DOHH2 (cell line): ENCODE data around the gene RNF26.
A peak's percentile ranks its signal among the peaks of the same experiment; 100 is the strongest.

Source experiments
- H3F3A ChIP-seq: fragments of 200-600 bp; sonication (generic), shearing (Covaris generic); 2 replicates; pipeline ENCODE4 v1.6.0; 2016; ENCODE audit warnings: antibody characterized with exemption, mild to moderate bottlenecking; ENCODE audit not compliant: control insufficient read depth, insufficient read depth
- H3K27ac ChIP-seq: fragments of 200-600 bp; sonication (generic); 2 replicates; pipeline ENCODE4 v1.5.1; 2014; ENCODE audit warnings: low read depth, mild to moderate bottlenecking, low read length, moderate library complexity
- H3K27me3 ChIP-seq: fragments of 200-600 bp; sonication (generic); 2 replicates; pipeline ENCODE4 v1.6.1; 2014; ENCODE audit warnings: mild to moderate bottlenecking, low read length, mixed read lengths; ENCODE audit not compliant: control insufficient read depth
- H3K36me3 ChIP-seq: fragments of 200-600 bp; sonication (generic); 2 replicates; pipeline ENCODE4 v1.6.1; 2014; ENCODE audit warnings: mild to moderate bottlenecking, low read length, moderate library complexity, mixed read lengths; ENCODE audit not compliant: control insufficient read depth
- H3K4me1 ChIP-seq: fragments of 200-600 bp; sonication (generic); 2 replicates; pipeline ENCODE4 v1.6.1; 2014; ENCODE audit warnings: mild to moderate bottlenecking, low read length, mixed read lengths; ENCODE audit not compliant: control insufficient read depth
- H3K4me2 ChIP-seq: fragments of 200-600 bp; sonication (generic); 2 replicates; pipeline ENCODE4 v1.6.0; 2014; ENCODE audit warnings: mild to moderate bottlenecking, low read length, moderate library complexity
- H3K4me3 ChIP-seq: fragments of 200-600 bp; sonication (generic); 2 replicates; pipeline ENCODE4 v1.5.1; 2014; ENCODE audit warnings: mild to moderate bottlenecking, low read length, mixed read lengths
- H3K79me2 ChIP-seq: fragments of 200-600 bp; sonication (generic); 2 replicates; pipeline ENCODE4 v1.6.1; 2014; ENCODE audit warnings: mild to moderate bottlenecking, low read length, mixed read lengths; ENCODE audit not compliant: control insufficient read depth
- H3K9me2 ChIP-seq: fragments of 200-600 bp; sonication (generic); replicated peaks from 2 replicates; pipeline ENCODE4 v1.6.1; 2014; ENCODE audit warnings: mild to moderate bottlenecking, low read length, mixed read lengths; ENCODE audit not compliant: control insufficient read depth
- H3K9me3 ChIP-seq: fragments of 200-600 bp; sonication (generic); 2 replicates; pipeline ENCODE4 v1.6.1; 2014; ENCODE audit warnings: antibody characterized with exemption, low read length, mixed read lengths; ENCODE audit not compliant: control insufficient read depth, insufficient read depth
- H4K20me1 ChIP-seq: fragments of 200-600 bp; sonication (generic); 2 replicates; pipeline ENCODE4 v1.6.0; 2014; ENCODE audit warnings: low read depth, mild to moderate bottlenecking, antibody characterized with exemption, low read length, moderate library complexity; ENCODE audit not compliant: control insufficient read depth, insufficient read depth
- CTCF ChIP-seq: fragments of 200-600 bp; sonication (generic); IDR thresholded peaks from one replicate; pipeline ENCODE4 v1.5.1; 2014; ENCODE audit warnings: antibody characterized with exemption, mild to moderate bottlenecking, low read depth, low read length; ENCODE audit not compliant: poor library complexity, severe bottlenecking
- EZH2phosphoT487 ChIP-seq: fragments of 200-600 bp; sonication (generic); IDR thresholded peaks from 2 replicates; pipeline ENCODE4 v1.6.1; 2017; ENCODE audit warnings: borderline replicate concordance, mild to moderate bottlenecking, antibody characterized with exemption, low read length, moderate library complexity, mixed read lengths

RNF26 gene

GRCh38 chr11:119373059-119373920 lies 39.0 kb downstream of the RNF26 start:
- Histone ChIP-seq H4K20me1 (no peaks in the 10 kb centered on the region), H3K9me3 (no peaks in the 10 kb centered on the region), H3K4me2 (peak overlapping the region; percentile 51), H3K4me1 (peaks cover 81% of the 10 kb centered on the region), H3K27me3 (no peaks in the 10 kb centered on the region), H3F3A (0 out of 2 replicates have a peak, but pooled peaks cover 3% of the 10 kb centered on the region), H3K36me3 (no peaks in the 10 kb centered on the region), H3K9me2 (no peaks in the 10 kb centered on the region), H3K4me3 (peak overlapping the region; percentile 20; the same call in 1 of the 2 replicates), H3K27ac (peak overlapping the region; percentile 31; the same call in 1 of the 2 replicates), H3K79me2 (no peaks in the 10 kb centered on the region)
- TF ChIP-seq EZH2phosphoT487: no peak
- no peak for TF ChIP-seq CTCF

- Histone ChIP-seq H3K4me2 (peak overlapping the region; percentile 51), H3K79me2 (no peaks in the 10 kb centered on the region), H3K4me3 (peak overlapping the region; percentile 20; the same call in 1 of the 2 replicates), H4K20me1 (no peaks in the 10 kb centered on the region), H3K27ac (peak overlapping the region; percentile 31; the same call in 1 of the 2 replicates), H3K4me1 (peaks cover 76% of the 10 kb centered on the region), H3F3A (0 out of 2 replicates have a peak, but pooled peaks cover 3% of the 10 kb centered on the region), H3K9me2 (no peaks in the 10 kb centered on the region), H3K9me3 (no peaks in the 10 kb centered on the region), H3K27me3 (no peaks in the 10 kb centered on the region), H3K36me3 (no peaks in the 10 kb centered on the region)
- TF ChIP-seq CTCF: peak; percentile 97
- no peak for TF ChIP-seq EZH2phosphoT487
Measured at GRCh38 chr11:119373921-119374631, 39.7 kb downstream of the RNF26 start.

GRCh38 chr11:119374632-119375336 lies 40.5 kb downstream of the RNF26 start:
- TF ChIP-seq CTCF: no peak
- TF ChIP-seq EZH2phosphoT487: no peak
- no peaks in the 10 kb centered on the region for H3K9me2 ChIP-seq
- H4K20me1 ChIP-seq: no peaks in the 10 kb centered on the region
- peaks cover 72% of the 10 kb centered on the region for H3K4me1 ChIP-seq
- no peak overlapping the region for H3K4me3 ChIP-seq
- H3K36me3 ChIP-seq: no peaks in the 10 kb centered on the region
- no peak overlapping the region for H3K4me2 ChIP-seq
- H3K79me2 ChIP-seq: no peaks in the 10 kb centered on the region
- H3F3A ChIP-seq: peaks cover 8% of the 10 kb centered on the region; the same call in 1 of the 2 replicates
- no peaks in the 10 kb centered on the region for H3K9me3 ChIP-seq
- H3K27ac ChIP-seq: no peak overlapping the region
- no peaks in the 10 kb centered on the region for H3K27me3 ChIP-seq
